Neuronal stem cell (in vitro differentiated cells): Measurements from ENCODE around the gene TUBGCP6.

Experiments used
- DNase-seq: peaks from one replicate; pipeline ENCODE4 v3.0.0-alpha.2; 2013; ENCODE audit warnings: low spot score
- H2AFZ ChIP-seq: one replicate; pipeline ENCODE4 v1.6.1; 2013; ENCODE audit warnings: mild to moderate bottlenecking, low read length, inconsistent platforms
- H2AK5ac ChIP-seq: 2 replicates; pipeline ENCODE4 v1.6.1; 2013; ENCODE audit warnings: low read depth, mild to moderate bottlenecking, inconsistent platforms, low read length, moderate library complexity, mixed read lengths
- H2BK120ac ChIP-seq: 2 replicates; pipeline ENCODE4 v1.6.1; 2013; ENCODE audit warnings: low read depth, mild to moderate bottlenecking, inconsistent platforms, low read length, moderate library complexity, mixed read lengths
- H2BK12ac ChIP-seq: one replicate; pipeline ENCODE4 v1.6.1; 2013; ENCODE audit warnings: low read length, inconsistent platforms
- H2BK15ac ChIP-seq: 2 replicates; pipeline ENCODE4 v1.6.1; 2013; ENCODE audit warnings: mild to moderate bottlenecking, low read length, inconsistent platforms, mixed read lengths
- H2BK5ac ChIP-seq: one replicate; pipeline ENCODE4 v1.6.1; 2013; ENCODE audit warnings: inconsistent platforms, mild to moderate bottlenecking, low read length, moderate library complexity
- H3K14ac ChIP-seq: one replicate; pipeline ENCODE4 v1.6.1; 2013; ENCODE audit warnings: low read length, inconsistent platforms
- H3K18ac ChIP-seq: 2 replicates; pipeline ENCODE4 v1.6.1; 2013; ENCODE audit warnings: low read length, inconsistent platforms
- H3K23ac ChIP-seq: 2 replicates; pipeline ENCODE4 v1.6.1; 2013; ENCODE audit warnings: low read depth, mild to moderate bottlenecking, mixed read lengths, low read length, inconsistent platforms; ENCODE audit not compliant: poor library complexity
- H3K27ac ChIP-seq: replicated peaks from 3 replicates; pipeline ENCODE4 v1.5.1; 2013; ENCODE audit warnings: low read length, inconsistent platforms
- H3K27me3 ChIP-seq, 3 experiments: 2 replicates each; pipeline ENCODE4 v1.6.1; 2013; ENCODE audit warnings: low read length in 3 of 3, mild to moderate bottlenecking in 2 of 3, inconsistent platforms in 1 of 3, low read depth in 1 of 3, mixed read lengths in 1 of 3, moderate library complexity in 1 of 3; ENCODE audit not compliant: control insufficient read depth in 3 of 3, insufficient read depth in 3 of 3
- H3K36me3 ChIP-seq, 2 donors: replicated peaks in 1 of 2; 2 replicates each; pipeline ENCODE4 v1.6.1; 2013; ENCODE audit warnings: low read length in 2 of 2; ENCODE audit not compliant: control insufficient read depth in 2 of 2, insufficient read depth in 2 of 2
- H3K4ac ChIP-seq: 2 replicates; pipeline ENCODE4 v1.6.1; 2013; ENCODE audit warnings: inconsistent platforms, mild to moderate bottlenecking, low read length, moderate library complexity
- H3K4me1 ChIP-seq, 2 donors: 1 replicate in 1 of 2; 2 replicates in 1 of 2; pipeline ENCODE4 v1.6.1; 2013; ENCODE audit warnings: low read length in 2 of 2, low read depth in 1 of 2; ENCODE audit not compliant: control insufficient read depth in 2 of 2, insufficient read depth in 1 of 2
- H3K4me2 ChIP-seq: one replicate; pipeline ENCODE4 v1.6.1; 2013; ENCODE audit warnings: mild to moderate bottlenecking, low read length, inconsistent platforms; ENCODE audit not compliant: insufficient read depth, poor library complexity, severe bottlenecking
- H3K4me3 ChIP-seq, 2 donors: 2 replicates each; pipeline ENCODE4 v1.5.1; 2013; ENCODE audit warnings: low read length in 2 of 2, mild to moderate bottlenecking in 2 of 2, inconsistent platforms in 1 of 2, moderate library complexity in 1 of 2
- H3K79me1 ChIP-seq: one replicate; pipeline ENCODE4 v1.6.1; 2013; ENCODE audit warnings: low read depth, mild to moderate bottlenecking, inconsistent platforms, low read length, moderate library complexity
- H3K9ac ChIP-seq: one replicate; pipeline ENCODE4 v1.6.1; 2013; ENCODE audit warnings: mild to moderate bottlenecking, low read depth, low read length, inconsistent platforms; ENCODE audit not compliant: poor library complexity
- H3K9me3 ChIP-seq, 2 donors: replicated peaks in 1 of 2; 2 replicates each; pipeline versions ENCODE3 to v1.6.1; 2013; ENCODE audit warnings: low read length in 2 of 2, mild to moderate bottlenecking in 2 of 2, inconsistent platforms in 1 of 2, low read depth in 1 of 2, mixed read lengths in 1 of 2, moderate library complexity in 1 of 2; ENCODE audit not compliant: control insufficient read depth in 2 of 2, insufficient read depth in 1 of 2
- H4K8ac ChIP-seq: one replicate; pipeline ENCODE4 v1.6.1; 2013; ENCODE audit warnings: low read depth, mild to moderate bottlenecking, inconsistent platforms, low read length, moderate library complexity
- H4K91ac ChIP-seq: one replicate; pipeline ENCODE4 v1.6.1; 2013; ENCODE audit warnings: low read length, low read depth, mild to moderate bottlenecking, inconsistent platforms; ENCODE audit not compliant: poor library complexity
- WGBS, 2 donors: extraction: QIAGEN DNeasy Blood & Tissue Kit; methylation state at CpG; one replicate each; pipeline ENCODE4 v1.1.7; 2013; ENCODE audit warnings: missing lambda C conversion rate in 2 of 2, mixed read lengths in 1 of 2; ENCODE audit not compliant: insufficient read length in 2 of 2, insufficient replicate concordance in 1 of 2; ENCODE audit errors: extremely low coverage in 2 of 2; 5-methylcytosine and 5-hydroxymethylcytosine counted together

Gene TUBGCP6

DNA sequence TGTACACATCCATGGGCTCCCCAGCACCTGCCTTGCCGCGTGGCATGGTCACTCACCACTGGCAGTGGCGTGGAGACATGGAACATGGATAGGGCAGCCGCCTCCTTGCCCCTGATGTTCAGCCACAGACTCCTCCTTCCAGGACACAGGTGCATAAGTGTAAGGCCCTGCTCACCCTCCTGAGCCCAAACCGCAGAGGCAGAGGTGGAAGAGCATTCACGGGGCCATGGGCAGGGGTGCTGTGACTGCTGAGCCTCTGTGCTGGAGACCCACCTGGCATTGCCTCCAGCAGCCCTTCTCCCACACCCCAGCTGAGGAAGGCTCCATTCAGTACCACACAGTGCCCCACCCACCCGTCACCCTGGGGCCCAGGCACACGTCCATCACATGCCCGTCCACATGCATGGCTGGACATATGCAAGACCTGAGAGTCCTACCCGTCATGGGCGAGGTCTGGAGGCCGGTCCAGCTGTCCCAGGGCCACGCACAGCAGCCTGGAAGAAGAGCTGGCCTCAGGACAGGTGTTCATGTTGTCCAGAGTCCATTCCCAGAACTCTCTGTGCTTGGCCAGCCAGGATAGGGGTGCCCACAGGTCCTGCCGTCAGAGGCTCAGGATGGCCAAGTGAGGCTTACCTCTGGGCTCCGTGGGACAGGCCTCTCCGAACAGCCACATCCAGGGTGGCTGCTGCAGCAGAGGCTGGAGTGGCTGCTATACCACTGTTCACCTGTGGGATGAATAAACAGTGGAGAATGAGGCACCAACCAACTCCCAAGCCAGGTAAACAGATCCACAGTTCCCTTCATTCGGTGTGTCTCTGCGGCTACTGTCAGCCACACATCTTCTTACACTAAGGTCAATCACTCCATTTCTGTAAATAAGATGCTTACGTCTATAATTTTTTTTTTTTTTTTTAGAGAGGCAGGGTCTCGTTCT, 1.7 kb upstream of the TUBGCP6 start:
- peak overlapping the region; percentile 13 to 85 for H3K4me3 ChIP-seq

DNA sequence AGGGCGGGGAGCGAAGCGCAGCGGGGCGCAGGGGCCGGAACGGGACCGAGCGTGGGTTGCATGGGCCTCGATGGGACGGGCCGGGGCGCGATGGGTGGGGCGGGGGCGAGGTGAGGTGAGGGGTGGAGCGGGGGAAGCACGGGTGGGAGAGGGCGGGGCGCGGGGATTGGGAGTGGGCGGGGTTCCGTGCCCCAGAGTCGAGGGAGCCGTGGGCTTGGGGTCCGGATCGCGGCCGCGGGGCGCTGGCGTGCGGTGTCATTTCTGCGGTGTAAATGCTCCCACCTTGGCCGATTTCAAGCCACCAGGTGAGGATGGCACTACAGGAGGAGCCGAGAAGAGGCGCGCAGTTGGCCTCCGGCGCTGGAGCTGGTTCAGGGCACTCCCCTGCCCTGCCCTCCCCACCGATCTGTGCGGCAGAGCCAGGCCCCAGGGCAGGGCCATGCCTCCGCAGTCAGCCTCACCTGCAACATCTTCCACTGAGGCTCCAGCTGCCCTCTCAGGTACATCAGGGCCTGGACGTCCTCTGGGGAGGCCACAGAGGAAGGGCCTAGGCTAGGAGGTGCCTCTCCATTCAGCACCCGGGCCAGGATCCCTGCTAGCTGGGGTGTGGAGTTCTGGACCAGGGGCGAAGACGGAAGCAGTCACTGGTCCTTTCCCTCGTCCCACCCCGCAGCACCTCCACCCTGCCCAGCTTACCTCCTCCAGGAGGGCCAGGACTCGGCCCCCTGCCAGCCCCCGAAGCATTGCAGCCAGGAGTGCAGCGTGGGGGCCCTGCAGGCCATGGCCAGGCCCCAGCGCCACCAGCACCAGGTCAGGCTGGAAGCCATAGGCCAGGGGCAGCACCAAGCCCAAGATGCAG, 620 bp upstream of the TUBGCP6 start:
- Histone ChIP-seq H2BK12ac (peak overlapping the region; percentile 77), H3K79me1 (peaks cover 31% of the 10 kb centered on the region), H2BK120ac (no peak overlapping the region), H3K9ac (peak overlapping the region; percentile 99), H3K14ac (peak overlapping the region; percentile 84), H3K18ac (peak overlapping the region; percentile 98), H3K27me3 (no peaks in the 10 kb centered on the region), H3K23ac (peak overlapping the region; percentile 99), H3K27ac (peak overlapping the region; percentile 89), H4K91ac (no peak overlapping the region), H2BK5ac (peak overlapping the region; percentile 83), H3K4me1 (peaks cover 23 to 42% of the 10 kb centered on the region in 2 donors), H3K4me3 (peak overlapping the region; percentile 85 to 93), H2AK5ac (peak overlapping the region; percentile 82), H3K4ac (peak overlapping the region; percentile 85), H2AFZ (peak overlapping the region; percentile 97), H2BK15ac (no peak overlapping the region), H3K4me2 (peak overlapping the region; percentile 95), H3K36me3 (peaks cover 17 to 35% of the 10 kb centered on the region in 2 donors), H4K8ac (no peak overlapping the region), H3K9me3 (no peaks in the 10 kb centered on the region)
- no CpG with 5 or more reads among the region's 53 CpGs for WGBS, 2 donors
- DNase-seq = no peak

More for the DNA sequence above, 1.7 kb upstream of the TUBGCP6 start:
- H3K23ac ChIP-seq = no peak overlapping the region
- no peak overlapping the region for H3K4ac ChIP-seq
- peak overlapping the region; percentile 72 for H2AK5ac ChIP-seq
- no peak overlapping the region for H2BK5ac ChIP-seq
- no peak overlapping the region for H2AFZ ChIP-seq
- no peaks in the 10 kb centered on the region for H3K27me3 ChIP-seq
- no peak overlapping the region for H3K14ac ChIP-seq
- H2BK15ac ChIP-seq = no peak overlapping the region
- H4K91ac ChIP-seq = no peak overlapping the region
- no peak overlapping the region for H2BK120ac ChIP-seq
- no peak for DNase-seq
- H3K18ac ChIP-seq = no peak overlapping the region
- peak overlapping the region; percentile 51 for H2BK12ac ChIP-seq
- no CpG with 5 or more reads among the region's 20 CpGs for WGBS, 2 donors
- peaks cover 31% of the 10 kb centered on the region for H3K79me1 ChIP-seq
- H4K8ac ChIP-seq = no peak overlapping the region
- H3K9ac ChIP-seq = no peak overlapping the region
- H3K4me1 ChIP-seq = peaks cover 26 to 38% of the 10 kb centered on the region in 2 donors
- H3K36me3 ChIP-seq = peaks cover 17 to 34% of the 10 kb centered on the region in 2 donors
- no peak overlapping the region for H3K27ac ChIP-seq
- H3K9me3 ChIP-seq = no peaks in the 10 kb centered on the region
- H3K4me2 ChIP-seq = no peak overlapping the region

DNA sequence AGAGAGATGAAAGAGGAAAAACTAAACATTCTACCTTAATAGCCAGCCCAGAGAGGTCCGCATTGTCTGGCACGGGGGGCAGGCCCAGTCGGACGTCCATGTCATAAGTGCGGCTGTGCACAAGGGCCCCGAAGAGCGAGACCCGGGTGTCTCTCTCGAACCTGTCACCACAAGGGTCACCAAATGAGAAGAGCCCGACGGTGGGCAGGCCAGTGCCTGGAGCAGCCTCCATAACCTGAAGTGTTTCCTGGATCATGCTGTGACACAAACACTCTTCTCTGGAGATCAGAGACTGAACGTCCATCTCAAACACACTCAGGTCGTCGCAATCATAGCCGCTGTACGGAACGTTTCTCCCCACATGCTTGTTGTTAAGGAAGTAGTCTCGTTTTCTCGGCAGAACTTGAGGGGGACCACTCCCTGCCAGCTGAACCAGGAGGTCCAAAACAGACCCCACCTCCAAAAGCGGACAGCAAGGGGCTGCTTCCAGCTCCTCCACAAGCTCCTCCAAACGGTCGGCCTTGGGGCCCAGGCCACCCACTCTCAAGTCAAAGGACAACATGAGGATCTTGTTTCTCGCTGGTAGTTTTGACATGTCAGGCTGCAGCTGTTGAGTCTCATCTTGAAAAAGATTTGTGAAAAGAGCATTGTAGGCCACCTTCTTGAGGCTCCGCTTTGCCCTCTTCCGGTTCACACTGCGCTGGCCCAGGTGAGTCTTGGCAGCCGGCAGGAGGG, 971 bp downstream of the TUBGCP6 start:
- DNase-seq = no peak
- no peak overlapping the region for H3K27ac ChIP-seq
- peak overlapping the region; percentile 97 for H2AFZ ChIP-seq

More for the DNA sequence above, 971 bp downstream of the TUBGCP6 start:
- Histone ChIP-seq H2BK15ac (no peak overlapping the region), H3K9ac (peak overlapping the region; percentile 74), H3K4me2 (peak overlapping the region; percentile 95), H4K91ac (no peak overlapping the region), H4K8ac (no peak overlapping the region), H2BK5ac (peak overlapping the region; percentile 83), H3K27me3 (no peaks in the 10 kb centered on the region), H3K23ac (no peak overlapping the region), H3K4me1 (peaks cover 16 to 38% of the 10 kb centered on the region in 2 donors), H2AK5ac (no peak overlapping the region), H3K4me3 (peak overlapping the region; percentile 85 to 93), H3K4ac (no peak overlapping the region), H3K36me3 (peaks cover 25 to 46% of the 10 kb centered on the region in 2 donors), H3K9me3 (no peaks in the 10 kb centered on the region), H3K79me1 (peaks cover 27% of the 10 kb centered on the region), H3K18ac (no peak overlapping the region), H2BK120ac (no peak overlapping the region), H2BK12ac (no peak overlapping the region), H3K14ac (no peak overlapping the region)
- WGBS, 2 donors = no CpG with 5 or more reads among the region's 27 CpGs
